Measurements from ENCODE around the gene TMEM128. TPM values are rescaled to one million over a fixed set of nuclear protein-coding genes. Genes with fewer than 3 reads are reported as not detected.
"Not testable (repeated sequence)": the region's sequence is repeated elsewhere in the genome, so short reads cannot be mapped to it uniquely, and the experiment has no call there.

Gene TMEM128
- polyA plus RNA-seq, 1 donor (not counting 4 experiments of a cell fraction or from before 2014, with no cell fraction given) = 32.7 TPM

DNA sequence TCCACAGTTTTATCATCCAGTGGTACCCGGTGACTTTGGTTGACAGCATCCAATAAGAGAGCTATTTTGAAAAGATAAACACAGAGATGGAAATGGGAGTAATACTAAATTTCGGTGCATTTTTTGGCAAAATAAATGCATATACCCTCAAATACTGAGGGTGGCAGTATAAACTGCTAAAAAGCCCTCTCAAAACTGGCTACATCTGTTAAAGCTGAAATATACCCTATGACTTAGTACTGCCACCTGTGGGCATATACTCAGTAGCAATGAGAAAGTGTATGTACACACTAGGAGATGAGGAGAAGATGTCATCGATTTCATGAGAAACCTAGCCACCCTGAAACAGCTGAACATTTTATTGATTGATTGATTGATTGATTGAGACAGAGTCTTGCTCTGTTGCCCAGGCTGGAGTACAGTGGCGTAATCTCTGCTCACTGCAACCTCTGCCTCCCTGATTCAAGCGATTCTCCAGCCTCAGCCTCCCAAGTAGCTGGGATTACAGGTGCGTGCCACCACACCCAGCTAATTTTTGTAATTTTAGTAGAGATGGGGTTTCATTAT, 12.2 kb upstream of the TMEM128 start:
- TF ChIP-seq, protein P1, sequence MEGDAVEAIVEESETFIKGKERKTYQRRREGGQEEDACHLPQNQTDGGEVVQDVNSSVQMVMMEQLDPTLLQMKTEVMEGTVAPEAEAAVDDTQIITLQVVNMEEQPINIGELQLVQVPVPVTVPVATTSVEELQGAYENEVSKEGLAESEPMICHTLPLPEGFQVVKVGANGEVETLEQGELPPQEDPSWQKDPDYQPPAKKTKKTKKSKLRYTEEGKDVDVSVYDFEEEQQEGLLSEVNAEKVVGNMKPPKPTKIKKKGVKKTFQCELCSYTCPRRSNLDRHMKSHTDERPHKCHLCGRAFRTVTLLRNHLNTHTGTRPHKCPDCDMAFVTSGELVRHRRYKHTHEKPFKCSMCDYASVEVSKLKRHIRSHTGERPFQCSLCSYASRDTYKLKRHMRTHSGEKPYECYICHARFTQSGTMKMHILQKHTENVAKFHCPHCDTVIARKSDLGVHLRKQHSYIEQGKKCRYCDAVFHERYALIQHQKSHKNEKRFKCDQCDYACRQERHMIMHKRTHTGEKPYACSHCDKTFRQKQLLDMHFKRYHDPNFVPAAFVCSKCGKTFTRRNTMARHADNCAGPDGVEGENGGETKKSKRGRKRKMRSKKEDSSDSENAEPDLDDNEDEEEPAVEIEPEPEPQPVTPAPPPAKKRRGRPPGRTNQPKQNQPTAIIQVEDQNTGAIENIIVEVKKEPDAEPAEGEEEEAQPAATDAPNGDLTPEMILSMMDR (optimal IDR thresholded peaks at IDR 0.05 in 1 of 3, IDR thresholded peaks at IDR 0.05 in 1 of 3, conservative IDR thresholded peaks at IDR 0.05 in 1 of 3; ENCODE audit: extremely low read depth in 1 of 3, insufficient read depth in 2 of 3, low read length in 3 of 3) = peak in 2 of 3 experiments; percentile 16 to 62
- TF ChIP-seq EZH2 (IDR thresholded peaks at IDR 0.05; ENCODE audit: low read length) = no peak
- H3K9me1 ChIP-seq (ENCODE audit: control insufficient read depth, extremely low read depth, insufficient read depth, low read length) = no peaks in the 10 kb centered on the region
- no peaks in the 10 kb centered on the region for H3K27me3 ChIP-seq (ENCODE audit: control insufficient read depth, extremely low read depth, insufficient read depth, low read length)
- dilution Hi-C loops (cut with MboI; ENCODE audit: extremely low pct_ligation_motif_present, low sequenced_read_pairs) = no loop called here
- no peak overlapping the region for H3K27ac ChIP-seq (ENCODE audit: control insufficient read depth, insufficient read depth, low read length)
- no peaks in the 10 kb centered on the region for H4K20me1 ChIP-seq (ENCODE audit: control insufficient read depth, extremely low read depth, insufficient read depth, low read length)
- H3K4me3 ChIP-seq (ENCODE audit: control insufficient read depth in 2 of 3, extremely low read depth in 1 of 3, insufficient read depth in 2 of 3, low read depth in 1 of 3, low read length in 3 of 3) = no peak overlapping the region
- FAIRE-seq (no peak), DNase-seq (ENCODE audit: low read depth, low spot score) (no peak)
- H2AFZ ChIP-seq (ENCODE audit: control insufficient read depth, low read length) = no peak overlapping the region
- no peak overlapping the region for H3K4me2 ChIP-seq (ENCODE audit: control insufficient read depth, extremely low read depth, insufficient read depth, low read depth, low read length)
- no peaks in the 10 kb centered on the region for H3K79me2 ChIP-seq (ENCODE audit: control insufficient read depth, insufficient read depth, low read length)
- no peaks in the 10 kb centered on the region for H3K9me3 ChIP-seq (ENCODE audit: control insufficient read depth, low read depth, low read length)
- H3K4me1 ChIP-seq (ENCODE audit: control insufficient read depth, extremely low read depth, insufficient read depth, low read length) = no peaks in the 10 kb centered on the region
- H3K9ac ChIP-seq (ENCODE audit: control insufficient read depth, extremely low read depth, insufficient read depth, low read length) = no peak overlapping the region
- no peaks in the 10 kb centered on the region for H3K36me3 ChIP-seq (ENCODE audit: control insufficient read depth in 2 of 2, extremely low read depth in 1 of 2, insufficient read depth in 2 of 2, low read length in 2 of 2)

DNA sequence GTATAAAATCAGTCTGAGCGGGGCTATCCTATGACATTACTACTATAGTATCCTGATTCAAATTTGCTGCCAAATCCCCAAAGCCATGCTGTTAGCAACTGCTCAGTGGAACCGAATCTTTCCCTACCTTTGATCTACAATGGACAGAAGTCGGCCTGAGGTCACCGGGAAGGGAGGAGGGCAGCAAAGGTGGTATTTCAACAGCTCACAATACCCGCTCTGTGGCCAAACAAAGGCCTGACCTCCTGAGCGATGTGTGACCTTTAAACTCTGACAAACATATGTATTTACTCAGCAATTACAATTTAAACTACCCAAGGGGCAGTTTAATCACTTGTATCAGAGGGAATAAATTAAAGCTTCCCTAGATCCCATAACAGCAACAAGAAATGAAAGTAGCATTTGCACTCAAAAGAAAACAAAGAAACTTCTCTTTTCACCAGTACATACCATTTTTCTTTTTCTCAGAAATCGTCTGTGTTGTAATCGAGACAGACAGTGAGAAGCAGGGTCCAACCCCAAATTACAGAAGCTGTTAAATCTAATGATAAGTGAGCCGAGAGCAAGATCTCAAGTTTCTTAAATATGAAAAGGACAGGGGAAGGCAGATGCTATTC, 11.6 kb upstream of the TMEM128 start:
- dilution Hi-C loops (cut with MboI; ENCODE audit: extremely low pct_ligation_motif_present, low sequenced_read_pairs) = no loop called here
- no peaks in the 10 kb centered on the region for H4K20me1 ChIP-seq (ENCODE audit: control insufficient read depth, extremely low read depth, insufficient read depth, low read length)
- H2AFZ ChIP-seq (ENCODE audit: control insufficient read depth, low read length) = no peak overlapping the region
- TF ChIP-seq EZH2 (IDR thresholded peaks at IDR 0.05; ENCODE audit: low read length) = no peak
- TF ChIP-seq, protein P1 (optimal IDR thresholded peaks at IDR 0.05 in 1 of 3, IDR thresholded peaks at IDR 0.05 in 1 of 3, conservative IDR thresholded peaks at IDR 0.05 in 1 of 3; ENCODE audit: extremely low read depth in 1 of 3, insufficient read depth in 2 of 3, low read length in 3 of 3) = no peak
- no peak for DNase-seq (ENCODE audit: low read depth, low spot score)
- H3K9ac ChIP-seq (ENCODE audit: control insufficient read depth, extremely low read depth, insufficient read depth, low read length) = no peak overlapping the region
- H3K4me1 ChIP-seq (ENCODE audit: control insufficient read depth, extremely low read depth, insufficient read depth, low read length) = no peaks in the 10 kb centered on the region
- no peaks in the 10 kb centered on the region for H3K27me3 ChIP-seq (ENCODE audit: control insufficient read depth, extremely low read depth, insufficient read depth, low read length)
- no peaks in the 10 kb centered on the region for H3K9me3 ChIP-seq (ENCODE audit: control insufficient read depth, low read depth, low read length)
- no peak overlapping the region for H3K27ac ChIP-seq (ENCODE audit: control insufficient read depth, insufficient read depth, low read length)
- no peak for FAIRE-seq
- no peaks in the 10 kb centered on the region for H3K9me1 ChIP-seq (ENCODE audit: control insufficient read depth, extremely low read depth, insufficient read depth, low read length)
- H3K4me2 ChIP-seq (ENCODE audit: control insufficient read depth, extremely low read depth, insufficient read depth, low read depth, low read length) = no peak overlapping the region
- H3K4me3 ChIP-seq (ENCODE audit: control insufficient read depth in 2 of 3, extremely low read depth in 1 of 3, insufficient read depth in 2 of 3, low read depth in 1 of 3, low read length in 3 of 3) = no peak overlapping the region
- H3K36me3 ChIP-seq (ENCODE audit: control insufficient read depth in 2 of 2, extremely low read depth in 1 of 2, insufficient read depth in 2 of 2, low read length in 2 of 2) = no peaks in the 10 kb centered on the region
- H3K79me2 ChIP-seq (ENCODE audit: control insufficient read depth, insufficient read depth, low read length) = no peaks in the 10 kb centered on the region

DNA sequence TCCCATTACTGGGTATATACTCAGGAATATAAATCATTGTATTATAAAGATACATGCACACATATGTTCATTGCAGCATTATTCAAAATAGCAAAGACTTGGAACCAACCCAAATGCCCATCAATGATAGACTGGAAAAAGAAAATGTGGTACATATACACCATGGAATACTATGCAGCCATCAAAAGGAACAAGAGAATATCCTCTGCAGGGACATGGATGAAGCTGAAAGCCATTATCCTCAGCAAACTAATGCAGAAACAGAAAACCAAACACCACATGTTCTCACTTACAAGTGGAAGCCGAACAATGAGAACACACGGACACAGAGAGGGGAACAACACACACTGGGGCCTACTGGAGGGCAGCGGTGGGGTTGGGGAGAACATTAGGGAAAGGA, 9.7 kb upstream of the TMEM128 start:
- H4K20me1 ChIP-seq (ENCODE audit: control insufficient read depth, extremely low read depth, insufficient read depth, low read length); DNase-seq (ENCODE audit: low read depth, low spot score); H3K9me3 ChIP-seq (ENCODE audit: control insufficient read depth, low read depth, low read length); H3K36me3 ChIP-seq (ENCODE audit: control insufficient read depth in 2 of 2, extremely low read depth in 1 of 2, insufficient read depth in 2 of 2, low read length in 2 of 2); FAIRE-seq; H3K4me3 ChIP-seq (ENCODE audit: control insufficient read depth in 2 of 3, extremely low read depth in 1 of 3, insufficient read depth in 2 of 3, low read depth in 1 of 3, low read length in 3 of 3); H3K27me3 ChIP-seq (ENCODE audit: control insufficient read depth, extremely low read depth, insufficient read depth, low read length); H3K9ac ChIP-seq (ENCODE audit: control insufficient read depth, extremely low read depth, insufficient read depth, low read length); H3K4me1 ChIP-seq (ENCODE audit: control insufficient read depth, extremely low read depth, insufficient read depth, low read length); H3K27ac ChIP-seq (ENCODE audit: control insufficient read depth, insufficient read depth, low read length); H3K9me1 ChIP-seq (ENCODE audit: control insufficient read depth, extremely low read depth, insufficient read depth, low read length); H3K4me2 ChIP-seq (ENCODE audit: control insufficient read depth, extremely low read depth, insufficient read depth, low read depth, low read length); H3K79me2 ChIP-seq (ENCODE audit: control insufficient read depth, insufficient read depth, low read length); dilution Hi-C loops (cut with MboI; ENCODE audit: extremely low pct_ligation_motif_present, low sequenced_read_pairs); H2AFZ ChIP-seq (ENCODE audit: control insufficient read depth, low read length): not testable (repeated sequence)

All from keratinocyte (primary cell).